ENCODE results near the gene KCTD5. TPM values are rescaled to one million over a fixed set of nuclear protein-coding genes. Genes with fewer than 3 reads are reported as not detected.
"Not testable (repeated sequence)": the region's sequence is repeated elsewhere in the genome, so short reads cannot be mapped to it uniquely, and the experiment has no call there.

The KCTD5 gene
- 57.7 and 95.0 TPM in 2 replicates for total RNA-seq (2014; rRNA removed; shearing (Covaris generic))

GRCh38 chr16:2682209-2683021, at the start of gene KCTD5:
Gene KCTD5, plus strand, starts transcription at chr16:2682523. Its CDS starts 26 bp downstream, at chr16:2682549.
- no peaks in the 10 kb centered on the region for H3K27me3 ChIP-seq (replicated peaks)
- peak; percentile 87 to 96 for DNase-seq (ENCODE audit: low read depth in 1 of 2, low spot score in 2 of 2)
- peaks cover 7% of the 10 kb centered on the region; the same call in 1 of the 2 replicates for H3K4me1 ChIP-seq (replicated peaks)
- no peaks in the 10 kb centered on the region for H3K9me3 ChIP-seq (replicated peaks)
- H3K36me3 ChIP-seq, result peaks cover 4% of the 10 kb centered on the region; the same call in 1 of the 2 replicates
- H3K4me3 ChIP-seq, result peak within 1 kb of the TSS; percentile 85
- H3K27ac ChIP-seq, result peak within 1 kb of the TSS; percentile 7

GRCh38 chr16:2639071-2639721, 43.1 kb upstream of the KCTD5 start:
- not testable (repeated sequence) for DNase-seq (ENCODE audit: low read depth in 1 of 2, low spot score in 2 of 2); H3K9me3 ChIP-seq (replicated peaks); H3K27ac ChIP-seq; H3K4me1 ChIP-seq (replicated peaks); H3K27me3 ChIP-seq (replicated peaks); H3K36me3 ChIP-seq; H3K4me3 ChIP-seq

- not testable (repeated sequence) for H3K36me3 ChIP-seq; H3K27ac ChIP-seq; H3K27me3 ChIP-seq (replicated peaks); H3K4me1 ChIP-seq (replicated peaks); DNase-seq (ENCODE audit: low read depth in 1 of 2, low spot score in 2 of 2); H3K4me3 ChIP-seq; H3K9me3 ChIP-seq (replicated peaks)
Measured at GRCh38 chr16:2639722-2640072, 42.6 kb upstream of the KCTD5 start.

- H3K9me3 ChIP-seq (replicated peaks); H3K27ac ChIP-seq; H3K36me3 ChIP-seq; H3K4me1 ChIP-seq (replicated peaks); H3K4me3 ChIP-seq; DNase-seq (ENCODE audit: low read depth in 1 of 2, low spot score in 2 of 2); H3K27me3 ChIP-seq (replicated peaks): not testable (repeated sequence)
Measured at GRCh38 chr16:2642561-2642960, 39.8 kb upstream of the KCTD5 start.

DNA sequence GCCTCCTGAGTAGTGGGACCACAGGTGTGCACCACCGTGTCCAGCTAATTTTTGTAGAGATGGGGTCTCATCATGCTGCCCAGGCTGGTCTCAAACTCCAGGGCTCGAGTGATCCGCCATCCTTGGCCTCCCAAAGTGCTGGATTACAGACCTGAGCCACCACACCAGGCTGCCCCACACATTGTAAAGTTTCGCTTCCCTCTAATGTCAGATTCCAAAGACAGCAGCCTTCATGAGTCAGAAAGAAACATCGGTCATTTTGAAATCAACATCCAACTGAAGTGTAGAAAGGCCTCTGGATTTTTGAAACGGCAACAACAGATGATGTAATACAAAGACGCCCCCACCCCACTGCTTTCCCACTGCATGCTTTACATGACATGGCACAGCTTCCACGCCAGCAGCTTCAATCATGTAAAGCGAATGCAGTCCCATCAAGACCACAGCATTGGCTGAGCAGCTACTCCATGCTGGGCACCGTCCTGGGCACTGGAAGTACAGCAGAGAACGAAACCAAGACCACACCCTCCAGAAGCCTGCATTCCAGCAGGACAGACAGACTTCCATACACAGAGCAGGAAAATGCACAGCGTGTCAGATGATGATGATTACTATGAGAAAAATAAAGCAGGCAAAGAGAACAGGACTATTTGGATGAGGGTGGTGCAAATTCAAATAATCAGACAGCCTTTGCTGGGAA, 37.4 kb upstream of the KCTD5 start:
- not testable (repeated sequence) for H3K4me1 ChIP-seq (replicated peaks); H3K27me3 ChIP-seq (replicated peaks); H3K9me3 ChIP-seq (replicated peaks); H3K4me3 ChIP-seq; DNase-seq (ENCODE audit: low read depth in 1 of 2, low spot score in 2 of 2); H3K36me3 ChIP-seq; H3K27ac ChIP-seq

- not testable (repeated sequence) for H3K27ac ChIP-seq; H3K9me3 ChIP-seq (replicated peaks); H3K27me3 ChIP-seq (replicated peaks); DNase-seq (ENCODE audit: low read depth in 1 of 2, low spot score in 2 of 2); H3K36me3 ChIP-seq; H3K4me1 ChIP-seq (replicated peaks); H3K4me3 ChIP-seq
Measured at GRCh38 chr16:2651268-2651871, 31.0 kb upstream of the KCTD5 start.

- H3K4me3 ChIP-seq; H3K4me1 ChIP-seq (replicated peaks); H3K9me3 ChIP-seq (replicated peaks); H3K27me3 ChIP-seq (replicated peaks); DNase-seq (ENCODE audit: low read depth in 1 of 2, low spot score in 2 of 2); H3K36me3 ChIP-seq; H3K27ac ChIP-seq: not testable (repeated sequence)
Measured at GRCh38 chr16:2653915-2654314, 28.4 kb upstream of the KCTD5 start.

- H3K4me1 ChIP-seq (replicated peaks); H3K27me3 ChIP-seq (replicated peaks); H3K27ac ChIP-seq; DNase-seq (ENCODE audit: low read depth in 1 of 2, low spot score in 2 of 2); H3K36me3 ChIP-seq; H3K4me3 ChIP-seq; H3K9me3 ChIP-seq (replicated peaks): not testable (repeated sequence)
Measured at GRCh38 chr16:2654949-2655348, 27.4 kb upstream of the KCTD5 start.

DNA sequence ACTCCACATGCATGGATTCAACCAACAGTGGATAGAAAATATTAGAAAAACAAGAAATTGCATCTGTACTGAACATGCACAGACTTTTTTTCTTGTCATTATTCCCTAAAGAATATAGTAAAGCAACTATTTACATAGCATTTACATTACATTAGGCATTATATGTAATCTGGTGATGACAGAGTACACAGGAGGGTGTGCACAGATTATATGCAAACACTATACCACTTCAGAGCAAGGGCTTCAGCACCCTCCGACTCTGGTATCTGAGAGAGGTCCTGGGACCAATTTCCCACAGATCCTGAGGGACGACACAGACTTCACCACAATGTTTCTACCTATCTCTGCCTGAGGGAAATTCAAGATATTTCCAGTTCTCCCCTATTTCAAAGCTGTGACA, 25.3 kb upstream of the KCTD5 start:
- Histone ChIP-seq H3K9me3 (replicated peaks) (no peaks in the 10 kb centered on the region), H3K36me3 (no peaks in the 10 kb centered on the region), H3K27ac (no peak overlapping the region), H3K4me1 (replicated peaks) (no peaks in the 10 kb centered on the region), H3K4me3 (no peak overlapping the region), H3K27me3 (replicated peaks) (peaks cover 7% of the 10 kb centered on the region; the same call in 1 of the 2 replicates)
- DNase-seq (ENCODE audit: low read depth in 1 of 2, low spot score in 2 of 2), result no peak

DNA sequence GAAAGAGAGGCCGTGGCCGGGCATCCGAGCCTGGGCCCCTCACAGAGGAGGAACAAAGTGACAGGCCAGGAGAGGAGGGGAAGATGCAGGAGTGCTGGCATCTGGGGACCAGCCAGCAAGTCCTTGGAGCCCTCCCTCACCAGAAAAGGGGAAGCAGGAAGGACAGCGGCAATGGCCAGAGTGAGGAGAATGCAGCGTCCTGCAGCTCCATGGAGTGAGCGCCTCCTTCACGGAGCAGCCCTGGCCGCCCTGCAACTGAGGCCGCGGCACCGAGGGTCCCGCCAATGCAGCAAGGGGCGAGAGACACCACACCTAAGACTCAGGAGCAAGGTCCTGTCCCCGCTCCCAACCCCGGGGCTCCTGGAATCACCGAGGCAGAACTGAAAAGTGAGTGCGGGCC, 24.5 kb upstream of the KCTD5 start:
- H3K4me1 ChIP-seq (replicated peaks); H3K9me3 ChIP-seq (replicated peaks); H3K36me3 ChIP-seq; H3K27me3 ChIP-seq (replicated peaks); DNase-seq (ENCODE audit: low read depth in 1 of 2, low spot score in 2 of 2); H3K4me3 ChIP-seq; H3K27ac ChIP-seq: not testable (repeated sequence)

- not testable (repeated sequence) for H3K36me3 ChIP-seq; H3K27me3 ChIP-seq (replicated peaks); H3K4me3 ChIP-seq; H3K27ac ChIP-seq; H3K4me1 ChIP-seq (replicated peaks); H3K9me3 ChIP-seq (replicated peaks); DNase-seq (ENCODE audit: low read depth in 1 of 2, low spot score in 2 of 2)
Measured at GRCh38 chr16:2659560-2659959, 22.8 kb upstream of the KCTD5 start.

DNA sequence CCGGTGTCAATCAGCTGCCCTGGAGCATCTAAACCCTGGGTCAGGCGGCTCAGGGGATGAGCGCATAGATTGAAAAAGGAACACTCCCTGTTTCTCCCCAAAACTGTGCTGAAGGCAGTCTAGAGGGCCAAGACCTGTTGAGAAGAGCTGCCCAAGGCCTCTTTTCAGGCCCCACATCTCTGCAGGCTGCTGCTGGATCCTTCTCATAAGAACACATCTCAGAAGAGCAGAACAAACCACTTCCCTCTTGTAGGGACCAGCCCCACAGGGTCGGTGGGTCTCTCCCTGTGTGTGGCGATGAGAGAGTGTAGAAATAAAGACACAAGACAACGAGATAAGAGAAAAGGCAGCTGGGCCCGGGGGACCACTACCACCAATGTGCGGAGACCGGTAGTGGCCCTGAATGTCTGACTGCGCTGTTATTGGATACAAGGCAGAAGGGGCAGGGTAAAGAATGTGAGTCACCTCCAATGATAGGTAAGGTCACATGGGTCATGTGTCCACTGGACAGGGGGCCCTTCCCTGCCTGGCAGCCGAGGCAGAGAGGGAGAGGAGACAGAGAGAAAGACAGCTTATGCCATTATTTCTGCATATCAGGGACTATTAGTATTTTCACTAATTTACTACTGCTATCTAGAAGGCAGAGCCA, 22.2 kb upstream of the KCTD5 start:
- H3K9me3 ChIP-seq (replicated peaks); H3K27me3 ChIP-seq (replicated peaks); H3K4me3 ChIP-seq; H3K4me1 ChIP-seq (replicated peaks); DNase-seq (ENCODE audit: low read depth in 1 of 2, low spot score in 2 of 2); H3K27ac ChIP-seq; H3K36me3 ChIP-seq: not testable (repeated sequence)

DNA sequence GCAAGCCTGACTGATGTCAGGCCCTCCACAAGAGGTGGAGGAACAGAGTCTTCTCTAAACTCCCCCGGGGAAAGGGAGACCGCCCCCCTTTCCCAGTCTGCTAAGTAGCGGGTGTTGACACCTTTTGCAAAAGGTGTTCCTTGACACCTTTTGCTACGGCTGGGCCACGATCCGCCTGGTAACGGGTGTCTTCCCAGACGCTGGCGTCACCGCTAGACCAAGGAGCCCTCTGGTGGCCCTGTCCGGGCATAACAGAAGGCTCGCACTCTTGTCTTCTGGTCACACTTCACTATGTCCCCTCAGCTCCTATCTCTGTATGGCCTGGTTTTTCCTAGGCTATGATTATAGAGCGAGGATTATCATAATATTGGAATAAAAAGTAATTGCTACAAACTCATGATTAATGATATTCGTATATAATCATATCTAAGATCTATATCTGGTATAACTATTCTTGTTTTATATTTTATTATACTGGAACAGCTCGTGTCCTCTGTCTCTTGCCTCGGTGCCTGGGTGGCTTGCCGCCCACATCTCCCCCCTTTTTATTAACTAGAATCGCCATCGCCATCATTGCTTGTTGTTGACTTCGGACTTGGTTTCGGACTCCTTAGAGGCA, 21.5 kb upstream of the KCTD5 start:
- not testable (repeated sequence) for H3K9me3 ChIP-seq (replicated peaks); H3K27me3 ChIP-seq (replicated peaks); H3K4me3 ChIP-seq; H3K27ac ChIP-seq; H3K4me1 ChIP-seq (replicated peaks); DNase-seq (ENCODE audit: low read depth in 1 of 2, low spot score in 2 of 2); H3K36me3 ChIP-seq
